ENCODE measurements around the gene LRCOL1.

The LRCOL1 gene

DNA sequence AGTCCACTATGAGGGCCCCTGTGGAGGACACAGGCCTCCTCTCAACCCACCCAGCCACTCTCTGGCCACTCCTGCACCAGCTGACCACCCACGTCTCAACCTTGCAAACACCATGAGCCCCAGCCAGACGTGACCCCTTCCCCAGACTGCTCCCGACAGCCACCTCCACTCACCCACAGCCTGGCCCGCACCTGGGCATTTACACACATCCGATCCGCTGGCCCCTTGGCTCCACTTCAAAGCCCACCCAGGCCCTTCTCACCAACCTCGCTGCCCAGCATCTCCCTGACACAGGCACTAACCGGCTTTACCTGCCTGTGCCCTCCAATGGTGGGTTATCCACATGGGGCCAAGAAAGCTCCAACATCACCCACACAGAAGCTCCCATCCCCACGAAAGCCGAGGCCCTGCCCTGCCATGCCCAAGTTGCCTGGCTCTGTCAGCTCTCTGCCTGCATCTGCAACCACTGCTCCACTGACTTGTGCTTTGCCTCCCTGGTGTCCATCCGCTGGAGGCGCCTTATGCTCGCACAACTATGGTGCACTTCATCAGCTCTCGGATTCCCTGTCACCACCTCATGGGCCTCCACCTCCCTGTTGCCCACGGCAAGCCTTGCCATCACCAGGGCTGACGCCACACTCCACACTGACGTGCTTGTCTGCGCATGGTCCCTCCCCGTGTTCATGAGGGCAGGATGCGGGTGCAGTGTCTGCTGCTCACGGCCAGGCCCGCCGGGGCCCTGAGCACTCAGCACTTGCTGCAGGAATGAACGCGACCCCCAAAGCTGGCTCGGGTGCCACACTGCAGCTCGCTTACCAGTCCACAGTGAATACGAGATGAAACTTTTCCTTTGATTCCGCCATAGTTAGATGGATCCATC is 24.9 kb upstream of the LRCOL1 start:
- DNase-seq (ENCODE audit: low read depth in 4 of 4, low spot score in 1 of 4) = no peak

DNA sequence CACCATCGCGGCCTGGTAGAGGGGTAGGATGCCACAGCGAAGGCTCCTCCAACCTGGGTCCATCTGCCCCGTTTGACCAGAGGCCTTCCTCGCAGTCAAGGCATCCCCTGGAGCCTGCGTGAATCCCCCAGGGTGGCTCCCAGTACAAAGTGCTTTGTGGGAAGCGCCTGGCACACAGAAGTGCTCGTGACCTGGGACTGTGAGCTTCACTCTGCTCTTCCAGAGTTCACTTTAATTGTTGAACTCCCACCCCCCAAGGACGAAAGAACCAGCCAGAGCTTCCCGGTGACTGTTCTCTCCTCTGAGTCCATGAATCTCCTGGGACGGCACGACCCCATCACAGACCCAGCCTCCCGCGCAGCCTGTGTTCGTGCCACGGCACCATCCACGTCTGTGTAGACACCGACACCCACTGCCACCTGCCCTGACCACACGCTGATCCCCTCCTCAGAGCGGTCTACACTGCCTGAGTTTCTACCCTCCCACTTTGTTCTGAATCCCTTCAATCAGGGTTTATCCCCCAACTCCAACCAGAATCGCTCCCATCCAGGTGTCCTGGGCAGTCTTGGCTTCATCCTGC is 24.1 kb upstream of the LRCOL1 start:
- no peak for DNase-seq (ENCODE audit: low read depth in 4 of 4, low spot score in 1 of 4)

GRCh38 chr12:132633901-132634300 is 23.5 kb upstream of the LRCOL1 start:
- no peak for DNase-seq (ENCODE audit: low read depth in 4 of 4, low spot score in 1 of 4)

- no peak for DNase-seq (ENCODE audit: low read depth in 4 of 4, low spot score in 1 of 4)
Measured at GRCh38 chr12:132633398-132633797, 23.0 kb upstream of the LRCOL1 start.

GRCh38 chr12:132632521-132633228 is 22.3 kb upstream of the LRCOL1 start:
- no peak for DNase-seq (ENCODE audit: low read depth in 4 of 4, low spot score in 1 of 4)

DNA sequence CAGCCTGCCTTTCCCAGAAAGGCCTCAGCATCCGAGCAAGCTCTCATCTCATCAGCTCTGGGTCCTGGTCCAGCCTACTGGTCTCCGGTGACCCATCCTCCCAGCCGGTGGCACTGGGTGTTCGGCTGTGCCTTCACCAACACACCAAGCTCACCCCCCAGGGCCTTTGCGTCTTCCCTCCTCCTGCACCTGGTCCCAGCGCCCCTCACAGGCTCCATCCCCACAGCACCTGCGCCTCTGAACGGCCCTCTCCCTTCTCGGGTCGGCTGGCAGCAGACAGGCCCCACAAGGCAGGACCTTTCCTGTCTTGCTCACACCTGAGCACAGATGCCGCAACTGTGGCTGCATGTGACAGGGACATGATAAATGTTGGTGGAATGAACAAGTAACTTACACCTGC is 21.3 kb upstream of the LRCOL1 start:
- DNase-seq (ENCODE audit: low read depth in 4 of 4, low spot score in 1 of 4) = no peak

DNA sequence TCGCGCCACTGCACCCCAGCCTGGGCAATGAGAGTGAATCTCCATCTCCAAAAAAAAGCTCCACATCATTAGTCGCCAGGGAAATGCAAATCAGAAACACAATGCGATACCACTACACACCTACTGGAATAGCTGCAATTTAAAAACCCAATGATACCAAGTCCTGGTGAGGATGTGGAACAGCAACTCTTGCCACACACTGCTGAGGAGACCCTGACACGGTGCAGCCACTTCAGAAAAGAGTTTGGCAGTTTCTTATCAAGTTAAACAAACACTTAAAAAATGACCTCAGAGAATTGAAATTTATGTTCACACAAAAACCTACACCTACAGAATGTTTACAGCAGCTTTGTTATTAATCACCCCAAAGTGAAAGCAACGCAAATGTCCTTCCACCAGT is 20.3 kb upstream of the LRCOL1 start:
- DNase-seq (ENCODE audit: low read depth in 4 of 4, low spot score in 1 of 4) = no peak

GRCh38 chr12:132629330-132629729 is 18.9 kb upstream of the LRCOL1 start:
- DNase-seq (ENCODE audit: low read depth in 4 of 4, low spot score in 1 of 4) = no peak

- no peak for DNase-seq (ENCODE audit: low read depth in 4 of 4, low spot score in 1 of 4)
Measured at GRCh38 chr12:132625731-132626430, 15.5 kb upstream of the LRCOL1 start.

DNA sequence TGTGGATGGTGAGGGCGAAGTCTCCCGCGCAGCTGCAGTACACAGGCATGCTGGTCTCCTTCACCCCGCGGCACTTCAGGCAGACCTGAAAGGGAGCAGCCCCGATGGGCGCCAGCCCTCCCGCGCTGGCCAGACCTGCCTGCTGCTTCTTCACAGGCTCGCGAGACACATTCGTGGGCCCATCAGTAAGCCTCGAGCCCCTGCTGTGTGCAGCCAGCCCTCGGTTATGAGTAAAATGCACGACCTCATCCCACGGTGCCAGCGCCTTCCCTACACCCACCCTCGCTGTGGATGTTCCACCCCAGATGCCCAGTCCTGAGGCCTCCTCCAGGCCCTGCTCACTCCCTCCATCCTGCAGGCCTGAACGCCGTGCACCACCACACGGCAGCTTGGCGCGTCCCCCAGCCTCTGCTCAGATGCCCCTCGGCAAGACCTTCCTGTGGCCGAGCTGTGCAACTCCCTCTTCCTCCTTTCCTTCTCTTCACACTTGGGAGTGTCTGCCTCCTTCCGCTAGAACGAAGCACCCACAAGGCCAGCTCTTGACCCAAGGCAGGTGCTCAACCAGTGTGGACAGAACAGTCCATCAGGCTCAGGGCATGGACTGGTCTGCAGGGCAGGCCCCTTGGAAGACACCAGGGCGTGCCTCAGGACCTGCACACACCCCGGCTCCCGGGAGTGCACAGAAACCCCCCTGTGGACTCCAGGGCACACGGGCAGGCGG is 14.7 kb upstream of the LRCOL1 start:
- no peak for DNase-seq (ENCODE audit: low read depth in 4 of 4, low spot score in 1 of 4)

GRCh38 chr12:132624186-132624855 is 13.9 kb upstream of the LRCOL1 start:
- no peak for DNase-seq (ENCODE audit: low read depth in 4 of 4, low spot score in 1 of 4)

- DNase-seq (ENCODE audit: low read depth in 4 of 4, low spot score in 1 of 4) = no peak
Measured at GRCh38 chr12:132623072-132623869, 12.9 kb upstream of the LRCOL1 start.

- DNase-seq (ENCODE audit: low read depth in 4 of 4, low spot score in 1 of 4) = no peak
Measured at GRCh38 chr12:132622437-132623071, 12.2 kb upstream of the LRCOL1 start.

- no peak for DNase-seq (ENCODE audit: low read depth in 4 of 4, low spot score in 1 of 4)
Measured at GRCh38 chr12:132621657-132622435, 11.5 kb upstream of the LRCOL1 start.

DNA sequence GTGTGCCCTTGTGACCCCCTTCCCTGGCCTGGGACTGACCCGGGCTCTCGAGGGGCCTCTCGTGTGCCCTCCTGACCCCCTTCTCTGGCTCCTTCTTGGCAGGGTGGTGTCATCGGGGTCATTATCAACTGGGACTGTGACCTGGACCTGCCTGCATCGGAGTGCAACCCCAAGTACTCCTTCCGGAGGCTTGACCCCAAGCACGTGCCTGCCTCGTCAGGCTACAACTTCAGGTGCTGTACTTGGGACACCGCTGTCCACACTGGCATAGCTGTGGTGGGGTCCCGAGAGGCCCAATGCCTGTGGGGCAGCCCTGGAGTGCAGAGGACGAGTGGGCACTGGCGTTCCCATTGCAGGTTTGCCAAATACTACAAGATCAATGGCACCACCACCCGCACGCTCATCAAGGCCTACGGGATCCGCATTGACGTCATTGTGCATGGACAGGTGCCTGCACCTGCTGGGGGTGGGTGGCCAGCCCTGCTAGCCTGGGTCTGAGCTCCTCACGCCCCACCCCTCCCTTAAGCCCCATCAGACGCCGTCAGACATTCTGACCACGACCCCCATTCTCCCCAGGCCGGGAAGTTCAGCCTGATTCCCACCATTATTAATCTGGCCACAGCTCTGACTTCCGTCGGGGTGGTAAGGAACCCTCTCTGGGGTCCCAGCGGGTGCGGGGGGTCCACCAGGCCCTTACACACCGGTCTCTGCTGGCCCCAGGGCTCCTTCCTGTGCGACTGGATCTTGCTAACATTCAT is 10.7 kb upstream of the LRCOL1 start:
- DNase-seq (ENCODE audit: low read depth in 4 of 4, low spot score in 1 of 4) = no peak

GRCh38 chr12:132620113-132620898 is 9.9 kb upstream of the LRCOL1 start:
- no peak for DNase-seq (ENCODE audit: low read depth in 4 of 4, low spot score in 1 of 4)

Data from stimulated activated CD4-positive, alpha-beta T cell treated with anti-CD3 and anti-CD28 coated beads, Interleukin-1b, Interleukin-23, amount 100 ng/mL, for 24 hours (primary cell).